Measurements from ENCODE around the gene HNRNPAB. TPM values are rescaled to one million over a fixed set of nuclear protein-coding genes. Genes with fewer than 3 reads are reported as not detected.

HNRNPAB gene
- total RNA-seq, 1 donor from 2014 or later: 67.4 TPM

DNA sequence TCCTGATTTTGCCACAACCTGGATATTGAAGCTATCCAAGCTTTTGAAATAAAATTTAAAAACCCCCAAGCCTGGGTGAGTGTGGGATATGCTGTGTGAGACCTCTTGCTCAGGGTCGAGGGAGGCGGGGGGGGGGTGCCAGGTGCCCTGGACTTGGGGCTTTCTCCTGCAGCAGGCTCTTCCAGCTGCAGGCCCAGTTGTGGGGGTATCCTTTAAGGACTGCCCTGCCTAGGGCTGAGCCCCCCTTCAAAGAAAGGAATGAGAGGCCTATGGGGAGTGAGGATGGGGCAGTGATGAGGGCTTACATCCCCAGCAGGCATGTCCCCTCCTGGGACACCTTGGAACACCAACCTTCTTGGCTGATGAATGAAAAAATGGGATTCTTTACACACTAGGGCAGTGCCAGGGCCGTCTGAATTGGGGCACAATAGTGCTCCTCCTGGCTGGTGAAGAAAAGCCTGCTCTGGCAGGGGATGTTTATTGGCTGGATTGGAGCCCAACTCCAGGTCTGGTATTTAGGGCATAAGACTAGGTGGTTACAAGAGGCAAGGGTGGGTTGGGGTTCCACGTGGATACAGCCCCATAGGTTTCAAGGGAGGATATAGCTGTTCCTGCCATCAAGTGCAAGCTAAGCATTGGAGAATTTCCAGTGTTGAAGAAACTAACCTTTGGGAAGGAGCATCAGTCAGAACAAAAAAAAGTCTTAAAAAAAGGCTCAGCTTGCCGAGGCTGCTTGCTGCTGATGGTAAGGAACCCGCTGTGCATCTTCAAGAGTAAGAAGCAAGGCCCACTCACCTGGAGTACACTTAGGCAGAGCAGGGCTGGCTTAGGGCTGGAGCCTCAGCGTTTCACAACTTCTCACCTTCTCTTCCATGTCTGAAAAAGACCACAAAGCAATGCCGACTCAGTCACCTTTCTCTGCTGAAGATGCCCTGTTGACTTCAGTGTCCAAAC is 7.0 kb downstream of the HNRNPAB start:
- H3K27me3 ChIP-seq (ENCODE audit: control insufficient read depth, insufficient read depth, low read length): no peaks in the 10 kb centered on the region
- H3K4me3 ChIP-seq (ENCODE audit: low read depth, low read length): no peak overlapping the region
- no peak for DNase-seq (ENCODE audit: low read depth)
- H3K36me3 ChIP-seq (ENCODE audit: control insufficient read depth, insufficient read depth, low read length): peaks cover 45% of the 10 kb centered on the region
- TF ChIP-seq, protein P1, sequence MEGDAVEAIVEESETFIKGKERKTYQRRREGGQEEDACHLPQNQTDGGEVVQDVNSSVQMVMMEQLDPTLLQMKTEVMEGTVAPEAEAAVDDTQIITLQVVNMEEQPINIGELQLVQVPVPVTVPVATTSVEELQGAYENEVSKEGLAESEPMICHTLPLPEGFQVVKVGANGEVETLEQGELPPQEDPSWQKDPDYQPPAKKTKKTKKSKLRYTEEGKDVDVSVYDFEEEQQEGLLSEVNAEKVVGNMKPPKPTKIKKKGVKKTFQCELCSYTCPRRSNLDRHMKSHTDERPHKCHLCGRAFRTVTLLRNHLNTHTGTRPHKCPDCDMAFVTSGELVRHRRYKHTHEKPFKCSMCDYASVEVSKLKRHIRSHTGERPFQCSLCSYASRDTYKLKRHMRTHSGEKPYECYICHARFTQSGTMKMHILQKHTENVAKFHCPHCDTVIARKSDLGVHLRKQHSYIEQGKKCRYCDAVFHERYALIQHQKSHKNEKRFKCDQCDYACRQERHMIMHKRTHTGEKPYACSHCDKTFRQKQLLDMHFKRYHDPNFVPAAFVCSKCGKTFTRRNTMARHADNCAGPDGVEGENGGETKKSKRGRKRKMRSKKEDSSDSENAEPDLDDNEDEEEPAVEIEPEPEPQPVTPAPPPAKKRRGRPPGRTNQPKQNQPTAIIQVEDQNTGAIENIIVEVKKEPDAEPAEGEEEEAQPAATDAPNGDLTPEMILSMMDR (IDR thresholded peaks at IDR 0.05; ENCODE audit: insufficient read depth, low read length, severe bottlenecking): no peak
- FAIRE-seq: no peak

DNA sequence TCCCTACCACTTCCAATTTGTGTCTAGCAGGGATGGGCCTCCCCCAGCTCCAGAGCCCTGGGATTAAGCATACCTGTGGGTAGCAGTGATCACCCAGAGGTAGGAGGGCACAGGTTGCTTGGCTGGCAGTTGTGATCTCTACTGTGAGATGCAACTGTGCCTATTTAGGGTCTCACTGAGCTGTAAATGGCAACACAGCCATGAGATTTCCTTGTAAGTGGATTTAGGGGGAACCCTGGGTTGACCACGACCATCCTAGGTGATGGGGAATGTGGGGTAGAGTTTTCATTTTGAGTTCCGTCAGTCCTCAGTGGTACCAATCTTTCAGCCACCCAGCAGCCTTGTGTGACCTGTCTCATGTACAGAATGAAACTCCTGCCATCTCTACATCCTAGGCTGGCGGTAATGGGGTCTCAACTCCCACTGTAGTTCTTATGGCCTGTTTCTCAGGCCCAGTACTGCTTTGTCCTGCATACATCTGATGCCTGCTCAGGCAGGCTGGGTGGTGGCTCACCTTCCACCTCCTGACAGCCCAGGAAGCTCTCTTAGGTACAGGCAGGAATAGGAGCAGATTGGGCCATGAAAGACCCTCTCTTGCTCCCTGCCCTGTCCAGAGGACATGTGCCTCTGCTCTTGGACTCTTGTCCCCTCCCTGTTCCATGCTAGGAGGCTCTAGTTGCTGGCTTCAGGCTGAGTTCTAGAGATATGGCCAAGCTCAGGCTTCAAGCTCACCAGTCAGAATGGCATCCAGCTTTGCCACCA is 8.1 kb downstream of the HNRNPAB start:
- FAIRE-seq: no peak

DNA sequence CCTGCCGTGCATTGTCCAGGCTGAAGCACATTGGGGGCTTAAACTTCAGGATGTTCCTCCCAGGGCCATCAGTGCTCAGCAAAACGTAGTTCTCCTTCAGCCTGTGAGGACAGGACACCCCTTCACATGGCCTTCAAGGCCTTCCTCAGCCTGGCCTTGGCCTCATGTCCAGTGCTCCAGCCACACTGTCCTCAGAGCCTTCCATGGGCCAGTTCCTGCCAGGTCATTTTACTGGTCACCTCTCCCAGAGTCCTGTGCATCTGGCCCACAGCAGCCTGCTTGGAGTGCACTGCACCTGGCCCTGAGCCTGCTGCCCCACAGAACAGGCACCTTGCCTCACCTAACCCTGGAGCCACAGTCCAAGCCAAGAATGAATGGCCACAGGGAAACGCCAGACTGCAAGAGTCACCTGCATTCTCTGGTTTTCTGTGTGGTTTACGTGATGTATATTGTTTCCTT is 8.7 kb downstream of the HNRNPAB start:
- Histone ChIP-seq H3K4me3 (ENCODE audit: low read depth, low read length) (no peak overlapping the region), H3K27me3 (ENCODE audit: control insufficient read depth, insufficient read depth, low read length) (no peaks in the 10 kb centered on the region), H3K36me3 (ENCODE audit: control insufficient read depth, insufficient read depth, low read length) (peaks cover 38% of the 10 kb centered on the region)
- no peak for FAIRE-seq
- no peak for DNase-seq (ENCODE audit: low read depth)
- TF ChIP-seq, protein P1 (IDR thresholded peaks at IDR 0.05; ENCODE audit: insufficient read depth, low read length, severe bottlenecking): no peak

More for the DNA sequence above, 8.1 kb downstream of the HNRNPAB start:
- Histone ChIP-seq H3K4me3 (ENCODE audit: low read depth, low read length) (no peak overlapping the region), H3K27me3 (ENCODE audit: control insufficient read depth, insufficient read depth, low read length) (no peaks in the 10 kb centered on the region), H3K36me3 (ENCODE audit: control insufficient read depth, insufficient read depth, low read length) (peaks cover 40% of the 10 kb centered on the region)
- DNase-seq (ENCODE audit: low read depth): no peak
- TF ChIP-seq, protein P1 (IDR thresholded peaks at IDR 0.05; ENCODE audit: insufficient read depth, low read length, severe bottlenecking): no peak

DNA sequence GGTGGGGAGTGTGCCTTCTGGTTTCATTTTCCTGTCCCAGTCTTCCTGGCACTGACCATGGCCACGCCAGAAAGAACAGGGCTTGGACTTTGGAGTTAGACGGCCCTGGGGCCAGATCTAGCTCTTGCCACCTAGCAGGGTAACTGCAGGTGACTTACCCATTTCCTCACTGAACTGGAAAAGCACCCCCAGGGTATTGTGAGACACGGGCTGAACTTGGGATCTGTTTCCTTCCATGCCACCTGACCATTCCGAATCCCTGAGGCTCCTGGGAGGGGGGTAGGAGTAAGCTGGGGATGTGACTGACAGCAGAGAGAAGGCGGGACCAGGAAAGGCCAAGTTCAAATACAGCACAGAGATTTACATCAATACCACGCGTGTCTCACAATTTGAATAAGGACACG is 9.4 kb downstream of the HNRNPAB start:
- no peak overlapping the region for H3K4me3 ChIP-seq (ENCODE audit: low read depth, low read length)
- TF ChIP-seq, protein P1 (IDR thresholded peaks at IDR 0.05; ENCODE audit: insufficient read depth, low read length, severe bottlenecking): no peak
- no peaks in the 10 kb centered on the region for H3K27me3 ChIP-seq (ENCODE audit: control insufficient read depth, insufficient read depth, low read length)
- DNase-seq (ENCODE audit: low read depth): no peak
- peaks cover 38% of the 10 kb centered on the region for H3K36me3 ChIP-seq (ENCODE audit: control insufficient read depth, insufficient read depth, low read length)
- no peak for FAIRE-seq

DNA sequence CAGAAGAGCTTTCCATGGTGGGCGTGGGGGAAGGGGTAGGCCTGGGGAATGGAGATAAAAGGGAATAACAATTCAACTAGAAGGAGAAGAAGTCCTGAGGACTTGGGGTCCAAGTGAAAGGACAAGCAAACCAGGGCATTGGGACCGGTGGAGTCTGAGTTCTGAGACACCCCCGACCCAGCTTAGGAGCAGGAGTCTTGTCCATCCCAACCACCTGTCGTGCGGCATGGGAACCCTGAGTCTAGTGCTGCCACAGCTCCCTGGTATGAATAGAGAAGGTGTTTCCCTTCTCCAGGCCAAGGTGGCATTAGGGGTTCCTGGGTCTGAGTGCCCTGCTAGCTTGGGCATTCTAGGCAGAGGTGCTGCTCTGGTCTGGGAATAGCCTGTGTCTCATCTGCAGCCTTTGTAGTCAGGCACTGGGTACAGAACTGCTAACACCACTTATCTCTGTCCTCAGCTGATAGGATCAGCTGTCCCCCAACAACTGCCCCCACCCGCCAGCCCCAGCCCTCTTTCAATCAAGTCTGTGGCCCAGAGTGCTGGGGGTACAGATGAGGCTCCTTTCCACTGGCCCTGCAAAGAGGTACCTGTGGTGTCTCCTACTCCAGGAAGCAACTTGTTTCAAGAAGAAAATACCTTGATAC is 9.9 kb downstream of the HNRNPAB start:
- FAIRE-seq (no peak), DNase-seq (ENCODE audit: low read depth) (no peak)
- TF ChIP-seq, protein P1 (IDR thresholded peaks at IDR 0.05; ENCODE audit: insufficient read depth, low read length, severe bottlenecking): no peak
- Histone ChIP-seq H3K36me3 (ENCODE audit: control insufficient read depth, insufficient read depth, low read length) (peaks cover 34% of the 10 kb centered on the region), H3K27me3 (ENCODE audit: control insufficient read depth, insufficient read depth, low read length) (no peaks in the 10 kb centered on the region), H3K4me3 (ENCODE audit: low read depth, low read length) (no peak overlapping the region)
